Peyer's patch (tissue), 4 donors: ENCODE results near the gene ZBTB24.

Experiments used
- CTCF ChIP-seq, 6 experiments: fragments of 450-650 bp in 4 of 6; fragments of 200-600 bp in 2 of 6; sonication (generic) in 1 of 6; IDR thresholded peaks; one replicate each; pipeline ENCODE4 v1.5.1; 2017 to 2019; ENCODE audit warnings: antibody characterized with exemption in 6 of 6, mild to moderate bottlenecking in 3 of 6, moderate library complexity in 1 of 6
- POLR2A ChIP-seq, 2 donors: fragments of 450-650 bp; IDR thresholded peaks; one replicate each; pipeline ENCODE4 v1.5.1; 2017; ENCODE audit warnings: antibody characterized with exemption in 2 of 2, mild to moderate bottlenecking in 2 of 2, moderate library complexity in 2 of 2

- TF ChIP-seq CTCF (IDR thresholded peaks at IDR 0.05), result no peak
- no peak for TF ChIP-seq POLR2A (IDR thresholded peaks at IDR 0.05)
Measured at GRCh38 chr6:109490713-109491112, 7.7 kb upstream of the ZBTB24 start.
